Endothelial cell of umbilical vein (primary cell): ENCODE data around the gene CLDN11. TPM values are rescaled to one million over a fixed set of nuclear protein-coding genes. Genes with fewer than 3 reads are reported as not detected.
A peak's percentile ranks its signal among the peaks of the same experiment; 100 is the strongest.

Experiments used
- BruUV-seq: library from RNA; stranded (reverse); fragments of 400-500 nt; replicated peaks from 2 replicates; lab custom pipeline; 2021; lab: Mats Ljungman, UMichigan
- CTCF ChIA-PET: fragments of 300-600, 350-600 bp; sonication (Branson Sonifier 250); formaldehyde crosslinking; loops from one replicate; lab custom pipeline; 2021; ENCODE audit warnings: antibody characterized with exemption, inconsistent platforms; lab: Charles Lee
- POLR2A ChIA-PET: fragments of 300-600, 350-600 bp; sonication (Branson Sonifier 250); formaldehyde crosslinking; loops from one replicate; lab custom pipeline; 2021; ENCODE audit warnings: antibody characterized with exemption, inconsistent platforms; lab: Charles Lee
- DNase-seq: peaks from one replicate; pipeline ENCODE4 v3.0.0-alpha.2; 2011; ENCODE audit warnings: low read depth, low spot score
- FAIRE-seq: peaks from 2 replicates; lab custom pipeline; 2011; peaks lifted over from hg19 to GRCh38; lab: Jason Lieb, UNC
- H2AFZ ChIP-seq: 2 replicates; pipeline ENCODE4 v1.6.0; 2012; ENCODE audit warnings: low read depth, low read length, control low read depth, inconsistent platforms
- H3K27ac ChIP-seq: 2 replicates; pipeline ENCODE4 v1.5.1; 2011; ENCODE audit warnings: low read depth, mild to moderate bottlenecking, control low read depth, low read length, moderate library complexity; ENCODE audit not compliant: insufficient read depth
- H3K27me3 ChIP-seq, 2 experiments: 2 replicates each; pipeline versions ENCODE4 v1.6.0 to v1.6.1; 2011; ENCODE audit warnings: low read length in 2 of 2, mixed read lengths in 1 of 2; ENCODE audit not compliant: control insufficient read depth in 2 of 2, insufficient read depth in 2 of 2
- H3K36me3 ChIP-seq, 2 experiments: 2 replicates in 1 of 2; 3 replicates in 1 of 2; pipeline ENCODE4 v1.5.1; 2011; ENCODE audit warnings: low read length in 2 of 2, mild to moderate bottlenecking in 1 of 2, moderate library complexity in 1 of 2; ENCODE audit not compliant: control insufficient read depth in 2 of 2, insufficient read depth in 2 of 2; ENCODE audit errors: extremely low read depth in 1 of 2
- H3K4me1 ChIP-seq: 3 replicates; pipeline ENCODE4 v1.5.1; 2011; ENCODE audit warnings: mild to moderate bottlenecking, low read length; ENCODE audit not compliant: control insufficient read depth, insufficient read depth; ENCODE audit errors: extremely low read depth
- H3K4me2 ChIP-seq: 2 replicates; pipeline ENCODE4 v1.6.1; 2011; ENCODE audit warnings: low read length, control low read depth, mixed read lengths; ENCODE audit not compliant: insufficient read depth
- H3K4me3 ChIP-seq, 3 experiments: fragments of 200-600 bp in 1 of 3; sonication (generic), shearing (Covaris generic) in 1 of 3; replicated peaks in 1 of 3; 2 replicates each; pipeline ENCODE4 v1.5.1; 2011 to 2016; ENCODE audit warnings: control low read depth in 3 of 3, low read length in 3 of 3, mild to moderate bottlenecking in 2 of 3, inconsistent platforms in 1 of 3, low read depth in 1 of 3, moderate library complexity in 1 of 3; ENCODE audit not compliant: insufficient read depth in 1 of 3
- H3K79me2 ChIP-seq: 2 replicates; pipeline ENCODE4 v1.6.0; 2012; ENCODE audit warnings: low read length, inconsistent platforms; ENCODE audit not compliant: control insufficient read depth, insufficient read depth
- H3K9ac ChIP-seq: replicated peaks from 2 replicates; pipeline ENCODE3; 2011; ENCODE audit warnings: low read length, control low read depth; ENCODE audit not compliant: insufficient read depth; ENCODE audit errors: extremely low read depth
- H3K9me1 ChIP-seq: replicated peaks from 3 replicates; pipeline ENCODE4 v1.6.0; 2011; ENCODE audit warnings: mild to moderate bottlenecking, low read length; ENCODE audit not compliant: control insufficient read depth, insufficient read depth; ENCODE audit errors: extremely low read depth
- H3K9me3 ChIP-seq: replicated peaks from 2 replicates; pipeline ENCODE4 v1.5.1; 2012; ENCODE audit warnings: low read length, inconsistent platforms; ENCODE audit not compliant: control insufficient read depth, insufficient read depth
- H4K20me1 ChIP-seq: replicated peaks from 2 replicates; pipeline ENCODE3; 2011; ENCODE audit warnings: mild to moderate bottlenecking, low read length; ENCODE audit not compliant: control insufficient read depth, insufficient read depth; ENCODE audit errors: extremely low read depth
- EZH2 ChIP-seq: IDR thresholded peaks from 2 replicates; pipeline ENCODE4 v1.6.1; 2012; ENCODE audit warnings: borderline replicate concordance, low read depth, mild to moderate bottlenecking, moderate library complexity, low read length, inconsistent platforms; ENCODE audit not compliant: severe bottlenecking
- FOS ChIP-seq: IDR thresholded peaks from 2 replicates; pipeline ENCODE4 v1.6.1; 2011; ENCODE audit warnings: mild to moderate bottlenecking, low read length, moderate library complexity, borderline replicate concordance; ENCODE audit not compliant: insufficient read depth
- GATA2 ChIP-seq: IDR thresholded peaks from 2 replicates; pipeline ENCODE4 v1.7.0; 2011; ENCODE audit warnings: low read depth, mild to moderate bottlenecking, moderate library complexity, mixed read lengths, low read length; ENCODE audit not compliant: insufficient read length, insufficient read depth
- JUN ChIP-seq: IDR thresholded peaks from 2 replicates; pipeline ENCODE4 v1.6.1; 2011; ENCODE audit warnings: borderline replicate concordance, low read depth; ENCODE audit not compliant: insufficient read length, insufficient read depth
- MYC ChIP-seq: IDR thresholded peaks from one replicate; pipeline ENCODE4 v1.6.1; 2011; ENCODE audit warnings: mild to moderate bottlenecking, low read depth, low read length
- POLR2A ChIP-seq: IDR thresholded peaks from 2 replicates; pipeline ENCODE4 v1.6.1; 2012; ENCODE audit warnings: low read depth, mild to moderate bottlenecking, control low read depth, low read length
- POLR2AphosphoS5 ChIP-seq: IDR thresholded peaks from 2 replicates; pipeline ENCODE4 v1.6.1; 2012; ENCODE audit warnings: low read depth, mild to moderate bottlenecking, control low read depth, low read length, moderate library complexity; ENCODE audit not compliant: insufficient read depth
- dilution Hi-C: fragments of 300-500 bp; cut with MboI; formaldehyde crosslinking; loops from one replicate; pipeline ENCODE4 v1.15.0; 2019; ENCODE audit warnings: low sequenced_read_pairs; ENCODE audit not compliant: extremely low pct_ligation_motif_present
- intact Hi-C: fragments of 100-400 bp; cut with micrococcal nuclease; formaldehyde crosslinking; loops from one replicate; pipeline ENCODE4 v1.10.0; 2022
- polyA plus RNA-seq, 4 experiments: library from polyadenylated mRNA; depleted of rRNA in 3 of 4; stranded (reverse) in 3 of 4; unstranded in 1 of 4; fragments of >200 nt; gene quantifications; 2 replicates each; pipeline versions ENCODE4 v1.2.1 to v1.2.3, GENCODE V29; 2011 to 2012; ENCODE audit warnings: missing spikeins in 1 of 4
- total RNA-seq: library from RNA; stranded (reverse); gene quantifications from 2 replicates; pipeline ENCODE4 v1.2.3, GENCODE V29; 2021
- TF ChIP-seq, protein P1 (sequence below), 2 donors: IDR thresholded peaks; 1 replicate in 1 of 2; 2 replicates in 1 of 2; pipeline ENCODE4 v1.5.1; 2011; ENCODE audit warnings: low read length in 2 of 2, mild to moderate bottlenecking in 2 of 2, moderate library complexity in 2 of 2, control low read depth in 1 of 2, inconsistent platforms in 1 of 2, low read depth in 1 of 2; ENCODE audit not compliant: insufficient read depth in 1 of 2; ENCODE audit errors: extremely low read depth in 1 of 2
- TF ChIP-seq, protein P2 (sequence below): IDR thresholded peaks from 2 replicates; pipeline ENCODE4 v1.6.1; 2011; ENCODE audit not compliant: insufficient read depth, insufficient read length

Gene CLDN11
- total and polyA plus RNA-seq, 2 donors (not counting 3 experiments of a cell fraction or from before 2014, with no cell fraction given) = 147 to 395 TPM

GRCh38 chr3:170477395-170477794 lies 58.7 kb downstream of the CLDN11 start:
- H2AFZ ChIP-seq = no peak overlapping the region
- DNase-seq (peak; percentile 4), FAIRE-seq (peak; percentile 24)
- H3K4me3 ChIP-seq = no peak overlapping the region
- H3K27me3 ChIP-seq = no peaks in the 10 kb centered on the region
- dilution Hi-C loops (no loop called here), intact Hi-C loops (no loop called here)
- no peaks in the 10 kb centered on the region for H3K36me3 ChIP-seq
- H3K9me1 ChIP-seq = no peaks in the 10 kb centered on the region
- H3K27ac ChIP-seq = no peak overlapping the region
- no peaks in the 10 kb centered on the region for H4K20me1 ChIP-seq
- BruUV-seq = no TSS peak
- H3K9me3 ChIP-seq = no peaks in the 10 kb centered on the region
- ChIA-PET CTCF (interaction anchor here (1.0 to 1.3 kb wide), 5 partner anchors 19 to 334 kb away, joined by 3 to 4 read pairs (median 3); no protein-coding TSS in a partner anchor), POLR2A (no interaction called here)
- no peaks in the 10 kb centered on the region for H3K79me2 ChIP-seq
- no peaks in the 10 kb centered on the region for H3K4me1 ChIP-seq
- TF ChIP-seq POLR2A (no peak), FOS (peak; percentile 72), GATA2 (peak; percentile 20)
- TF ChIP-seq, protein P1, sequence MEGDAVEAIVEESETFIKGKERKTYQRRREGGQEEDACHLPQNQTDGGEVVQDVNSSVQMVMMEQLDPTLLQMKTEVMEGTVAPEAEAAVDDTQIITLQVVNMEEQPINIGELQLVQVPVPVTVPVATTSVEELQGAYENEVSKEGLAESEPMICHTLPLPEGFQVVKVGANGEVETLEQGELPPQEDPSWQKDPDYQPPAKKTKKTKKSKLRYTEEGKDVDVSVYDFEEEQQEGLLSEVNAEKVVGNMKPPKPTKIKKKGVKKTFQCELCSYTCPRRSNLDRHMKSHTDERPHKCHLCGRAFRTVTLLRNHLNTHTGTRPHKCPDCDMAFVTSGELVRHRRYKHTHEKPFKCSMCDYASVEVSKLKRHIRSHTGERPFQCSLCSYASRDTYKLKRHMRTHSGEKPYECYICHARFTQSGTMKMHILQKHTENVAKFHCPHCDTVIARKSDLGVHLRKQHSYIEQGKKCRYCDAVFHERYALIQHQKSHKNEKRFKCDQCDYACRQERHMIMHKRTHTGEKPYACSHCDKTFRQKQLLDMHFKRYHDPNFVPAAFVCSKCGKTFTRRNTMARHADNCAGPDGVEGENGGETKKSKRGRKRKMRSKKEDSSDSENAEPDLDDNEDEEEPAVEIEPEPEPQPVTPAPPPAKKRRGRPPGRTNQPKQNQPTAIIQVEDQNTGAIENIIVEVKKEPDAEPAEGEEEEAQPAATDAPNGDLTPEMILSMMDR (IDR thresholded peaks at IDR 0.05; ENCODE audit: extremely low read depth in 1 of 2, insufficient read depth in 1 of 2, low read depth in 1 of 2, low read length in 2 of 2) = no peak
- no peak overlapping the region for H3K9ac ChIP-seq
- no peak overlapping the region for H3K4me2 ChIP-seq

DNA sequence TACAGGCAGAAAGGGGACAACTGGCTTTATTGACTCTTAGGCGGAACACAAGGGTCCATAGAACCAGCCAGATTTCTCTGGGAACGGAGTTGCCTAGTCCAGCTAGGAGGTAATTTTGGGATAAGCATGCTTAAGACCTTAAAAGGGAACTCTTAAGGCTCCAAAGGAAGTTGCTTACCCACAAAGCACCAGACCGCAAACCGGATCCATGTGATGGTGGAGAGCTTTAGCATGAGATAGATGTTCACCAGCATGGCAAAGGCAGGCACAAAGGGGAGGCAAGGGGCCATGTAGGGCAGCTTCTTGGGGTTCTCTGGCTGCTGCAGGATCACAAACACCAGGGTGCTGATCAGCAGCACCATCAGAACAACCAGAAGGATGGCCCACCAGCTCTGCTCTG lies 61.4 kb downstream of the CLDN11 start:
- no peak overlapping the region for H3K4me2 ChIP-seq
- no peak overlapping the region for H3K27ac ChIP-seq
- TF ChIP-seq EZH2 = no peak
- no peak for TF ChIP-seq GATA2
- TF ChIP-seq POLR2AphosphoS5 = no peak
- TF ChIP-seq, protein P1 (IDR thresholded peaks at IDR 0.05; ENCODE audit: extremely low read depth in 1 of 2, insufficient read depth in 1 of 2, low read depth in 1 of 2, low read length in 2 of 2) = no peak
- TF ChIP-seq JUN = no peak
- TF ChIP-seq FOS = no peak
- no peak for TF ChIP-seq POLR2A
- TF ChIP-seq, protein P2, sequence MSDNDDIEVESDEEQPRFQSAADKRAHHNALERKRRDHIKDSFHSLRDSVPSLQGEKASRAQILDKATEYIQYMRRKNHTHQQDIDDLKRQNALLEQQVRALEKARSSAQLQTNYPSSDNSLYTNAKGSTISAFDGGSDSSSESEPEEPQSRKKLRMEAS = no peak
- TF ChIP-seq MYC = no peak
- H3K79me2 ChIP-seq = no peaks in the 10 kb centered on the region
- FAIRE-seq = no peak
- no peaks in the 10 kb centered on the region for H3K9me3 ChIP-seq
- intact Hi-C loops (no loop called here), dilution Hi-C loops (no loop called here)
- H3K27me3 ChIP-seq = no peaks in the 10 kb centered on the region
- CTCF ChIA-PET = interaction anchor here (0.8 to 1.9 kb wide), 2 partner anchors 18 to 66 kb away, joined by 3 read pairs; no protein-coding TSS in a partner anchor
- no TSS peak for BruUV-seq
- H3K4me1 ChIP-seq = no peaks in the 10 kb centered on the region
- H3K4me3 ChIP-seq = no peak overlapping the region
- H3K9ac ChIP-seq = no peak overlapping the region
- no peaks in the 10 kb centered on the region for H3K36me3 ChIP-seq
- no peak for DNase-seq
- H4K20me1 ChIP-seq = no peaks in the 10 kb centered on the region
- POLR2A ChIA-PET = no interaction called here
- no peaks in the 10 kb centered on the region for H3K9me1 ChIP-seq
- no peak overlapping the region for H2AFZ ChIP-seq
